ACC112 (cell line): ENCODE measurements around the gene NCAM1.

ENCODE experiments used
- H2AFZ ChIP-seq: fragments of 200-600 bp; sonication (generic); one replicate; pipeline ENCODE4 v1.6.0; 2017; ENCODE audit warnings: antibody characterized with exemption, low read length; ENCODE audit not compliant: unreplicated experiment
- H3K27ac ChIP-seq: fragments of 200-600 bp; sonication (generic); 2 replicates; pipeline ENCODE4 v1.5.1; 2014; ENCODE audit warnings: low read depth, mild to moderate bottlenecking, antibody characterized with exemption, low read length, moderate library complexity
- H3K27me3 ChIP-seq: fragments of 200-600 bp; sonication (generic); 2 replicates; pipeline ENCODE4 v1.6.1; 2014; ENCODE audit warnings: mild to moderate bottlenecking, antibody characterized with exemption, low read length, moderate library complexity, mixed read lengths; ENCODE audit not compliant: insufficient read depth
- H3K36me3 ChIP-seq: fragments of 200-600 bp; sonication (generic); 2 replicates; pipeline ENCODE4 v1.6.1; 2016; ENCODE audit warnings: mild to moderate bottlenecking, antibody characterized with exemption, low read length, moderate library complexity, mixed read lengths; ENCODE audit not compliant: insufficient read depth
- H3K4me1 ChIP-seq: fragments of 200-600 bp; sonication (generic); one replicate; pipeline ENCODE4 v1.6.1; 2016; ENCODE audit warnings: low read length, mixed read lengths; ENCODE audit not compliant: insufficient read depth, unreplicated experiment, control insufficient read depth
- H3K4me3 ChIP-seq: fragments of 200-600 bp; sonication (generic); 2 replicates; pipeline ENCODE4 v1.5.1; 2014; ENCODE audit warnings: mild to moderate bottlenecking, low read depth, low read length
- H3K79me2 ChIP-seq: fragments of 200-600 bp; sonication (generic); one replicate; pipeline ENCODE4 v1.6.0; 2016; ENCODE audit warnings: low read length; ENCODE audit not compliant: control insufficient read depth, unreplicated experiment, insufficient read depth

Gene NCAM1

GRCh38 chr11:113059548-113059947 is 98.3 kb downstream of the NCAM1 start:
- no peak overlapping the region for H2AFZ ChIP-seq
- H3K27ac ChIP-seq: no peak overlapping the region
- H3K27me3 ChIP-seq: no peaks in the 10 kb centered on the region
- no peak overlapping the region for H3K4me3 ChIP-seq
- no peaks in the 10 kb centered on the region for H3K79me2 ChIP-seq
- no peaks in the 10 kb centered on the region for H3K4me1 ChIP-seq
- no peaks in the 10 kb centered on the region for H3K36me3 ChIP-seq

DNA sequence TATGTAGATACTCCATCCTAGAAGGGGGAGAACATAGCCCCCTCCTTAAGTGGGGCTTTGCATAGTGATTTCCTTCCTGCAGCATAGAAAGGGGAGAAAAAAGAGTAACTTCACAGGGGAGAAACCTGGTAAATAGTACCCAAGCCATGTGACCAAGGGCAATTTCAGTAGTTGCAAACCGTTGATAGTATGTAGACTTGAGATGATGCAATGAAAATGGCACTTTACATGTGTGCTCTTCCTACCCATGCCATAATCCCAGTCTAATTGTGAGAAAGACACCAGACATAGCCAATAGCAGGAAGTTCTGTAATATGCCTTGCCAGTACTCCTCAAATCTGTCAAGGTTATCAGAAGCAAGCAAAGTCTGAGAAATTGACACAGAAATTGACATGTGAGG is 104.1 kb downstream of the NCAM1 start:
- no peaks in the 10 kb centered on the region for H3K36me3 ChIP-seq
- no peak overlapping the region for H2AFZ ChIP-seq
- H3K4me1 ChIP-seq: no peaks in the 10 kb centered on the region
- no peak overlapping the region for H3K27ac ChIP-seq
- H3K4me3 ChIP-seq: no peak overlapping the region
- no peaks in the 10 kb centered on the region for H3K79me2 ChIP-seq
- H3K27me3 ChIP-seq: no peaks in the 10 kb centered on the region

DNA sequence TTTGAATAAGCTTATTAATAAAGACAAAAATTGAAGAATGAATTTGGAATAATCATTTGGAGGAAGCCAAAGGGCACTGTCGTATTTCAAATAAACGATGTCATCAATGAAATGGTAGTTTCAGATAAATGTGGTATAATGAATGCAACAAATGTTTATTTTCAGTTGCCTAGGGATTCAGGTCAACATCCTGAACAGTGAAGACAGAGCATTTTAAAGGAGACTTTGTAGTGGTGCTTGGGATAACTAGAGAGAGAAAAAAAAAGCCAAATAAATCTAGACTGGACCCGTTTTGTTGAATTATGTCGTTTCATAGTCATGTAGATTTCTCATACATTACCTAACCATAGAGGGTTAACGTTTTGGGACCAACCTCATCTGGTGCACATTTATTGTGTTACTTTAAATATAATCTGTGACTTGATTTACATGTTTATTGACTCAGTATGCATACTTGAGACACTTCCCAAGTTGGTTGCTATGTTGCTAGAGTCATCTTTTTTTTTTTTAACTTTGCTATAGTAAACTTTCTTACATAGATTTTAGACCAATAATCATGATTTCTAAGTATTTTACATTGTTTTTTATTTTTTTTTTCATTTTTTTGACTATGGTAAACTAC is 111.1 kb downstream of the NCAM1 start:
- Histone ChIP-seq H3K79me2 (no peaks in the 10 kb centered on the region), H2AFZ (no peak overlapping the region), H3K36me3 (no peaks in the 10 kb centered on the region), H3K27ac (no peak overlapping the region), H3K4me3 (no peak overlapping the region), H3K27me3 (no peaks in the 10 kb centered on the region), H3K4me1 (no peaks in the 10 kb centered on the region)

- H3K36me3 ChIP-seq: no peaks in the 10 kb centered on the region
- no peak overlapping the region for H3K27ac ChIP-seq
- no peaks in the 10 kb centered on the region for H3K4me1 ChIP-seq
- no peak overlapping the region for H3K4me3 ChIP-seq
- no peaks in the 10 kb centered on the region for H3K27me3 ChIP-seq
- H3K79me2 ChIP-seq: no peaks in the 10 kb centered on the region
- H2AFZ ChIP-seq: no peak overlapping the region
Measured at GRCh38 chr11:113073290-113073953, 112.2 kb downstream of the NCAM1 start.

GRCh38 chr11:113075586-113076095 is 114.4 kb downstream of the NCAM1 start:
- Histone ChIP-seq H3K4me1 (no peaks in the 10 kb centered on the region), H2AFZ (no peak overlapping the region), H3K79me2 (no peaks in the 10 kb centered on the region), H3K36me3 (no peaks in the 10 kb centered on the region), H3K4me3 (no peak overlapping the region), H3K27me3 (no peaks in the 10 kb centered on the region), H3K27ac (no peak overlapping the region)

GRCh38 chr11:113077379-113077778 is 116.2 kb downstream of the NCAM1 start:
- Histone ChIP-seq H3K27me3 (no peaks in the 10 kb centered on the region), H3K27ac (no peak overlapping the region), H3K36me3 (no peaks in the 10 kb centered on the region), H3K4me1 (no peaks in the 10 kb centered on the region), H3K79me2 (no peaks in the 10 kb centered on the region), H2AFZ (no peak overlapping the region), H3K4me3 (no peak overlapping the region)

DNA sequence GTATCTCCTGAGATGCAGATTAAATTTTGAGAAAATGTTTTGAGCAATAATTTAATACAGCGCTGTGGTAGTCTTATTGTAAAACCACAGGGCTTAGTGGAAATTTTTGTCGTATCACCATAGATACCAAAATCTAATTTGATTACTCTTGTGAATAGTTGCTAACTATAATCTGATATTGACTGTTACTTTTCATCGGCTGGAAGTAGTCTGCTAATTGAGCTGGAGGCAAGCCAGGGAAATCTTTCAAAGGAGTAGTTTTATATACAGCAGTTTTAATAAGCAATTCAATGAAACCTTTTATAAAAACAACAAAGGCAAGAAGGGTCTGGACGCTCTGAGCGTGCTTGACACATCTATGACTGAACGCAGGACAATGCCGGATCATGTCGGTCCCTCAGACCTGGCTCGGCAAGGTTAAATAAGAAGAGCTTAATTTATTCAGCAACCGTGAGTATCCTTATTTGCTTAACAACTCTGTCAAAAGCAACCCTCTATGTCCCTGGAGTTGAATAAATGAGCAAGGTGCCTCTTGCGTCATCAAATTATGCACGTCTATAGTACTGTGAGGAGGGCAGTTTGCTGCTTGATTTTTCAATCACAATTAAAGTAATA is 121.2 kb downstream of the NCAM1 start:
- H3K4me3 ChIP-seq: no peak overlapping the region
- H2AFZ ChIP-seq: no peak overlapping the region
- no peaks in the 10 kb centered on the region for H3K79me2 ChIP-seq
- H3K27ac ChIP-seq: no peak overlapping the region
- H3K27me3 ChIP-seq: no peaks in the 10 kb centered on the region
- H3K4me1 ChIP-seq: no peaks in the 10 kb centered on the region
- H3K36me3 ChIP-seq: no peaks in the 10 kb centered on the region

DNA sequence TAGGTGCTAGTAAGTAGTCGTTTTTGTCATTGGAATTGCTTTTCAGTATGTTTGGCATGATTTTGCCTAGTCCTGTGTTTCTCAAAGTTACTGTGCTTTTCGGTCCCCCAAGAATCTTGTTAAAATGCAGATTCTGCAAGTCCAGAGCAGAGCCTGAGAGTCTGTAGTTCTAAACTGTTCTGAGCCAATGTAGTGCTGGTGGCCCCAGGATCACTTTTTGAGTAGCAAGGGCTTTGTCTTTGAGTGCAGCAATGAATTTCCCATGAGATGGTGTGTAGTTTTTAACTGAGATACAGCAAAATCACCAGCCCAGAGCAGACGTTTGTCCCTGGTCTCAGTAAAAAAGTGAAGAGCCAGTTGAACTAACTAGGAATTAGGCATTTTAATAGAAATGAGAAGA is 122.4 kb downstream of the NCAM1 start:
- Histone ChIP-seq H3K27me3 (no peaks in the 10 kb centered on the region), H3K27ac (no peak overlapping the region), H2AFZ (no peak overlapping the region), H3K79me2 (no peaks in the 10 kb centered on the region), H3K36me3 (no peaks in the 10 kb centered on the region), H3K4me3 (no peak overlapping the region), H3K4me1 (no peaks in the 10 kb centered on the region)

DNA sequence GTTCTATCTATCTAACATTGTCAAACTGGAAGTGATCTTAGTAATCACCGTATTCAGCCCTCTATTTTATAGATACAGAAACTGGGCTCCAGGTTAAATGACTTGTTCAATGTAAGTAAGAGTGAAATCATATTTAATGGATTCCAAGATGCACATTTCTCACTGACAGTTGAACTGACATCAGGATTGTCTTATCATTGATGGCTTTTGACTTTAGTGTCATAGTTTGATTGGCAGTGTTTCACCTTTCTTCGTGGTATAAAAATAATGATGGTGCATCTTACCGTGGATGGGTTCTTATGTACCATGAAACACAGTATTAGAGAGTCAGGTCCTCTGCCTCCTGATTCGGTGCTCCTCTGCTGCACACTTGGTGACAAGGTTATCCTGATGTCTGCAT is 123.1 kb downstream of the NCAM1 start:
- H3K36me3 ChIP-seq: no peaks in the 10 kb centered on the region
- H3K27me3 ChIP-seq: no peaks in the 10 kb centered on the region
- H3K4me1 ChIP-seq: no peaks in the 10 kb centered on the region
- no peak overlapping the region for H3K4me3 ChIP-seq
- H2AFZ ChIP-seq: no peak overlapping the region
- no peaks in the 10 kb centered on the region for H3K79me2 ChIP-seq
- H3K27ac ChIP-seq: no peak overlapping the region

GRCh38 chr11:113085446-113085845 is 124.2 kb downstream of the NCAM1 start:
- Histone ChIP-seq H3K27me3 (no peaks in the 10 kb centered on the region), H3K4me1 (no peaks in the 10 kb centered on the region), H3K79me2 (no peaks in the 10 kb centered on the region), H2AFZ (no peak overlapping the region), H3K27ac (no peak overlapping the region), H3K4me3 (no peak overlapping the region), H3K36me3 (no peaks in the 10 kb centered on the region)

DNA sequence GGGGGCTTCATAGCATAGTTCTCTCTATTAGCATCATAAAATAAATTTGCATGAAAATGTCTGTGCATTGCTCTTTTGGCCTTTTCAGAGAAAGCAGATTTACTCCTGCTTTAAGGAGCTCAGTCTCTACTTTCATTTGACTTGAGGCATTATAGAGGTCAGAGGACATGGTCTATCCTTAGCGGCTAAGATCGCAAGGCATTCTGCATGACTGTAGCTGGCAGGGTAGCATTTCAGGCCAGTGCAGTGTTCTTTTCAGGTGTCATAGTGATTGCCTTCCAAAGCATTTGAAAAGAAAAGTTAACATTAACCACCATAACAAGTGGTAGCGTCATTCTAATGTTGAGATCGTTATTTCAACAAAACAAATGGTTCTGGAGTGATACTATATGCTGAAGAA is 126.5 kb downstream of the NCAM1 start:
- H3K27me3 ChIP-seq: no peaks in the 10 kb centered on the region
- H3K79me2 ChIP-seq: no peaks in the 10 kb centered on the region
- no peak overlapping the region for H2AFZ ChIP-seq
- no peak overlapping the region for H3K27ac ChIP-seq
- no peaks in the 10 kb centered on the region for H3K4me1 ChIP-seq
- no peak overlapping the region for H3K4me3 ChIP-seq
- no peaks in the 10 kb centered on the region for H3K36me3 ChIP-seq
